Measurements from ENCODE around the gene LAMA4. TPM values are rescaled to one million over a fixed set of nuclear protein-coding genes. Genes with fewer than 3 reads are reported as not detected.

The LAMA4 gene
- total and polyA plus RNA-seq, 2 of the 13 experiments (the other 11 are each of a cell fraction or from before 2014, with no cell fraction given), result not detected

DNA sequence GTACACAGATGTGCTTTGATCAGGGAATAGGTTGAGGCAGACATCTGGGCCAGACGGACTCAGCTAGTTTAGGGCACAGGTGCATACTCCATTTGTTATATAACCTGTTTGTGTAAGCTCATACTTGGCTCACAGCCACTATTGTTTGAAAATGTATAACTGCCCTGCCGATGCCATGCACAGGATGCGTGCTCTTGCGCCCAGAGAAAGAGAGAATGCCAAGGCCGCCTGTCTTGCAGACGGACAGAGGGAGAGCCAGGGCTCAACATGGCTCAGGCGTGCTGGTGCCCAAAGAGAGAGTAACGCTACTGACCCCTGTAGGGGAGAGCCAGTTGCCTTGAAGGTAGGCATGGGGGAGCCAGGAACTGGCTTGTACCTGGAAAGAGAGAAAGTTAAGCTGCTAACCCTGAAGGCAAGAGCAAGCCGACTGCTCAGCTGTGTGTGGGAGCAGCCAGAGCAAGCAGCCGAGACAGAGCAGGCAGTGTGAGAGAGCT is 109.2 kb downstream of the LAMA4 start (continued):
- TF ChIP-seq ZNF75D (CRISPR knock-in tag; IDR thresholded peaks at IDR 0.05; ENCODE audit: borderline replicate concordance) (no peak), ZNF382 (CRISPR knock-in tag; IDR thresholded peaks at IDR 0.05; ENCODE audit: borderline replicate concordance) (no peak), SMC3 (IDR thresholded peaks at IDR 0.05; ENCODE audit: low read length) (no peak), ZNF7 (CRISPR knock-in tag; IDR thresholded peaks at IDR 0.05) (no peak), ZBTB1 (CRISPR knock-in tag; IDR thresholded peaks at IDR 0.05; ENCODE audit: borderline replicate concordance) (no peak), STAG1 (CRISPR knock-in tag; IDR thresholded peaks at IDR 0.05) (0 out of 2 replicates have a peak, but pooled peaks have one; percentile 17), JUND (CRISPR knock-in tag; IDR thresholded peaks at IDR 0.05) (no peak), KAT8 (CRISPR knock-in tag; IDR thresholded peaks at IDR 0.05) (no peak), ZNF44 (CRISPR knock-in tag; IDR thresholded peaks at IDR 0.05) (no peak), ZNF329 (CRISPR knock-in tag; IDR thresholded peaks at IDR 0.05; ENCODE audit: low read depth) (no peak), RAD21 (CRISPR knock-in tag; IDR thresholded peaks at IDR 0.05) (no peak), ZSCAN12 (CRISPR knock-in tag; IDR thresholded peaks at IDR 0.05) (no peak), SALL1 (CRISPR knock-in tag; IDR thresholded peaks at IDR 0.05) (peak; percentile 64), ZNF235 (CRISPR knock-in tag; IDR thresholded peaks at IDR 0.05; ENCODE audit: borderline replicate concordance) (no peak), ZNF766 (CRISPR knock-in tag; IDR thresholded peaks at IDR 0.05; ENCODE audit: borderline replicate concordance) (no peak), GATAD2A (CRISPR knock-in tag; IDR thresholded peaks at IDR 0.05) (peak; percentile 62), PCBP2 (optimal IDR thresholded peaks at IDR 0.05; ENCODE audit: low read depth, low read length, poor library complexity, severe bottlenecking) (no peak), NFKB2 (CRISPR knock-in tag; IDR thresholded peaks at IDR 0.05; ENCODE audit: borderline replicate concordance) (no peak)
- TF ChIP-seq, protein P1, sequence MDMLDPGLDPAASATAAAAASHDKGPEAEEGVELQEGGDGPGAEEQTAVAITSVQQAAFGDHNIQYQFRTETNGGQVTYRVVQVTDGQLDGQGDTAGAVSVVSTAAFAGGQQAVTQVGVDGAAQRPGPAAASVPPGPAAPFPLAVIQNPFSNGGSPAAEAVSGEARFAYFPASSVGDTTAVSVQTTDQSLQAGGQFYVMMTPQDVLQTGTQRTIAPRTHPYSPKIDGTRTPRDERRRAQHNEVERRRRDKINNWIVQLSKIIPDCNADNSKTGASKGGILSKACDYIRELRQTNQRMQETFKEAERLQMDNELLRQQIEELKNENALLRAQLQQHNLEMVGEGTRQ (IDR thresholded peaks at IDR 0.05; ENCODE audit: low read depth, low read length), result no peak
- TF ChIP-seq, protein P1 (CRISPR knock-in tag; IDR thresholded peaks at IDR 0.05; ENCODE audit: borderline replicate concordance), result no peak
- TF ChIP-seq, protein P2, sequence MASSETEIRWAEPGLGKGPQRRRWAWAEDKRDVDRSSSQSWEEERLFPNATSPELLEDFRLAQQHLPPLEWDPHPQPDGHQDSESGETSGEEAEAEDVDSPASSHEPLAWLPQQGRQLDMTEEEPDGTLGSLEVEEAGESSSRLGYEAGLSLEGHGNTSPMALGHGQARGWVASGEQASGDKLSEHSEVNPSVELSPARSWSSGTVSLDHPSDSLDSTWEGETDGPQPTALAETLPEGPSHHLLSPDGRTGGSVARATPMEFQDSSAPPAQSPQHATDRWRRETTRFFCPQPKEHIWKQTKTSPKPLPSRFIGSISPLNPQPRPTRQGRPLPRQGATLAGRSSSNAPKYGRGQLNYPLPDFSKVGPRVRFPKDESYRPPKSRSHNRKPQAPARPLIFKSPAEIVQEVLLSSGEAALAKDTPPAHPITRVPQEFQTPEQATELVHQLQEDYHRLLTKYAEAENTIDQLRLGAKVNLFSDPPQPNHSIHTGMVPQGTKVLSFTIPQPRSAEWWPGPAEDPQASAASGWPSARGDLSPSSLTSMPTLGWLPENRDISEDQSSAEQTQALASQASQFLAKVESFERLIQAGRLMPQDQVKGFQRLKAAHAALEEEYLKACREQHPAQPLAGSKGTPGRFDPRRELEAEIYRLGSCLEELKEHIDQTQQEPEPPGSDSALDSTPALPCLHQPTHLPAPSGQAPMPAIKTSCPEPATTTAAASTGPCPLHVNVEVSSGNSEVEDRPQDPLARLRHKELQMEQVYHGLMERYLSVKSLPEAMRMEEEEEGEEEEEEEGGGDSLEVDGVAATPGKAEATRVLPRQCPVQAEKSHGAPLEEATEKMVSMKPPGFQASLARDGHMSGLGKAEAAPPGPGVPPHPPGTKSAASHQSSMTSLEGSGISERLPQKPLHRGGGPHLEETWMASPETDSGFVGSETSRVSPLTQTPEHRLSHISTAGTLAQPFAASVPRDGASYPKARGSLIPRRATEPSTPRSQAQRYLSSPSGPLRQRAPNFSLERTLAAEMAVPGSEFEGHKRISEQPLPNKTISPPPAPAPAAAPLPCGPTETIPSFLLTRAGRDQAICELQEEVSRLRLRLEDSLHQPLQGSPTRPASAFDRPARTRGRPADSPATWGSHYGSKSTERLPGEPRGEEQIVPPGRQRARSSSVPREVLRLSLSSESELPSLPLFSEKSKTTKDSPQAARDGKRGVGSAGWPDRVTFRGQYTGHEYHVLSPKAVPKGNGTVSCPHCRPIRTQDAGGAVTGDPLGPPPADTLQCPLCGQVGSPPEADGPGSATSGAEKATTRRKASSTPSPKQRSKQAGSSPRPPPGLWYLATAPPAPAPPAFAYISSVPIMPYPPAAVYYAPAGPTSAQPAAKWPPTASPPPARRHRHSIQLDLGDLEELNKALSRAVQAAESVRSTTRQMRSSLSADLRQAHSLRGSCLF (CRISPR knock-in tag; IDR thresholded peaks at IDR 0.05; ENCODE audit: borderline replicate concordance), result no peak
- TF ChIP-seq, protein P3, sequence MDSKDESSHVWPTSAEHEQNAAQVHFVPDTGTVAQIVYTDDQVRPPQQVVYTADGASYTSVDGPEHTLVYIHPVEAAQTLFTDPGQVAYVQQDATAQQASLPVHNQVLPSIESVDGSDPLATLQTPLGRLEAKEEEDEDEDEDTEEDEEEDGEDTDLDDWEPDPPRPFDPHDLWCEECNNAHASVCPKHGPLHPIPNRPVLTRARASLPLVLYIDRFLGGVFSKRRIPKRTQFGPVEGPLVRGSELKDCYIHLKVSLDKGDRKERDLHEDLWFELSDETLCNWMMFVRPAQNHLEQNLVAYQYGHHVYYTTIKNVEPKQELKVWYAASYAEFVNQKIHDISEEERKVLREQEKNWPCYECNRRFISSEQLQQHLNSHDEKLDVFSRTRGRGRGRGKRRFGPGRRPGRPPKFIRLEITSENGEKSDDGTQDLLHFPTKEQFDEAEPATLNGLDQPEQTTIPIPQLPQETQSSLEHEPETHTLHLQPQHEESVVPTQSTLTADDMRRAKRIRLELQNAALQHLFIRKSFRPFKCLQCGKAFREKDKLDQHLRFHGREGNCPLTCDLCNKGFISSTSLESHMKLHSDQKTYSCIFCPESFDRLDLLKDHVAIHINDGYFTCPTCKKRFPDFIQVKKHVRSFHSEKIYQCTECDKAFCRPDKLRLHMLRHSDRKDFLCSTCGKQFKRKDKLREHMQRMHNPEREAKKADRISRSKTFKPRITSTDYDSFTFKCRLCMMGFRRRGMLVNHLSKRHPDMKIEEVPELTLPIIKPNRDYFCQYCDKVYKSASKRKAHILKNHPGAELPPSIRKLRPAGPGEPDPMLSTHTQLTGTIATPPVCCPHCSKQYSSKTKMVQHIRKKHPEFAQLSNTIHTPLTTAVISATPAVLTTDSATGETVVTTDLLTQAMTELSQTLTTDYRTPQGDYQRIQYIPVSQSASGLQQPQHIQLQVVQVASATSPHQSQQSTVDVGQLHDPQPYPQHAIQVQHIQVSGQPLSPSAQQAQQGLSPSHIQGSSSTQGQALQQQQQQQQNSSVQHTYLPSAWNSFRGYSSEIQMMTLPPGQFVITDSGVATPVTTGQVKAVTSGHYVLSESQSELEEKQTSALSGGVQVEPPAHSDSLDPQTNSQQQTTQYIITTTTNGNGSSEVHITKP (CRISPR knock-in tag; IDR thresholded peaks at IDR 0.05; ENCODE audit: low read depth), result no peak
